ENCODE results near the gene SLC15A1. TPM values are rescaled to one million over a fixed set of nuclear protein-coding genes. Genes with fewer than 3 reads are reported as not detected.
A peak's percentile ranks its signal among the peaks of the same experiment; 100 is the strongest.
"Not testable (repeated sequence)": the region's sequence is repeated elsewhere in the genome, so short reads cannot be mapped to it uniquely, and the experiment has no call there.

SLC15A1 gene
- total RNA-seq, 1 donor from 2014 or later, result not detected

GRCh38 chr13:98761126-98761985 lies 8.9 kb upstream of the SLC15A1 start:
- intact Hi-C loops (cut with micrococcal nuclease), result no loop called here
- Mint-ChIP-seq H3K27me3 (ENCODE audit: insufficient read depth) (no peaks in the 10 kb centered on the region), H3K27ac (no peak overlapping the region), H3K4me3 (peak overlapping the region; percentile 37), H3K9me3 (peaks cover 15% of the 10 kb centered on the region), H3K4me1 (ENCODE audit: low read depth) (peaks cover 8% of the 10 kb centered on the region), H3K36me3 (ENCODE audit: low read depth) (no peaks in the 10 kb centered on the region)
- no peak for DNase-seq (ENCODE audit: low spot score)

DNA sequence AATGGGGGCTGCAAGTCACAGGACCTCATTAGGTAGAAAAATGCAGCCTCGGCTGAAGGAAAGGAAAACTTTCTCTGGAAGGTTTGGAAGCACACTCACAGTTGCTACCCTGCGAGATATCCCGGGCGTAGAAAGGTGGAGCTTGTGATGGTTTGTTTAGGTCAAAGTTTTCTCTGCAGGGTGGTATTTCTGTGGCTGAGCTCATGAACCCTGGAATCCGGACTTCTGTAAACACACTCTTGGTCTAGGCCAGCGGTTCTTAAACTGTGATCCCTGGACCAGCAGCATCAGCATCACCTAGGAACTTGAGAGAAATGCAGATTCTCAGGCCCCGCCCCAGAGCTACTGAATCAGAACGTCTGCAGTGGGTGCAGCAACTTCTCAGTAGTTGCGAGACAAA lies 3.3 kb upstream of the SLC15A1 start:
- no peak overlapping the region for H3K27ac Mint-ChIP-seq
- peaks cover 2% of the 10 kb centered on the region for H3K36me3 Mint-ChIP-seq (ENCODE audit: low read depth)
- DNase-seq (ENCODE audit: low spot score), result no peak
- H3K4me1 Mint-ChIP-seq (ENCODE audit: low read depth), result no peaks in the 10 kb centered on the region
- intact Hi-C loops (cut with micrococcal nuclease), result no loop called here
- H3K9me3 Mint-ChIP-seq, result peaks cover 26% of the 10 kb centered on the region
- H3K4me3 Mint-ChIP-seq, result no peak overlapping the region
- H3K27me3 Mint-ChIP-seq (ENCODE audit: insufficient read depth), result peaks cover 37% of the 10 kb centered on the region

GRCh38 chr13:98755116-98755515 lies 2.6 kb upstream of the SLC15A1 start:
- Mint-ChIP-seq H3K9me3 (peaks cover 22% of the 10 kb centered on the region), H3K4me1 (ENCODE audit: low read depth) (no peaks in the 10 kb centered on the region), H3K27ac (no peak overlapping the region), H3K27me3 (ENCODE audit: insufficient read depth) (peaks cover 42% of the 10 kb centered on the region), H3K36me3 (ENCODE audit: low read depth) (peaks cover 2% of the 10 kb centered on the region), H3K4me3 (no peak overlapping the region)
- DNase-seq (ENCODE audit: low spot score), result no peak
- intact Hi-C loops (cut with micrococcal nuclease), result no loop called here

DNA sequence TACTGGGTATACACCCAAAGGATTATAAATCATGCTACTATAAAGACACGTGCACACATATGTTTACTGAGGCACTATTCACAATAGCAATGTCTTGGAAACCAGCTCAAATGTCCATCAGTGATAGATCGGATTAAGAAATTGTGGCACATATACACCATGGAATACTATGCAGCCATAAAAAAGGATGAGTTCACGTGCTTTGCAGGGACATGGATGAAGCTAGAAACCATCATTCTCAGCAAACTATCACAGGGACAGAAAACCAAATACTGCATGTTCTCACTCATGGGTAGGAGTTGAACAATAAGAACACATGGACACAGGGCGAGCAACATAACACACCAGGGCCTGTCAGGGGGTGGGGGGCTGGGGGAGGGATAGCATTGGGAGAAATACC lies 2.0 kb upstream of the SLC15A1 start:
- H3K4me3 Mint-ChIP-seq; intact Hi-C loops (cut with micrococcal nuclease); DNase-seq (ENCODE audit: low spot score); H3K36me3 Mint-ChIP-seq (ENCODE audit: low read depth); H3K4me1 Mint-ChIP-seq (ENCODE audit: low read depth); H3K27ac Mint-ChIP-seq: not testable (repeated sequence)
- H3K9me3 Mint-ChIP-seq, result peaks cover 18% of the 10 kb centered on the region
- peaks cover 42% of the 10 kb centered on the region for H3K27me3 Mint-ChIP-seq (ENCODE audit: insufficient read depth)

- Mint-ChIP-seq H3K36me3 (ENCODE audit: low read depth) (peaks cover 2% of the 10 kb centered on the region), H3K27me3 (ENCODE audit: insufficient read depth) (peaks cover 46% of the 10 kb centered on the region)
- intact Hi-C loops (cut with micrococcal nuclease), result no loop called here
Observed at GRCh38 chr13:98751861-98752466, 508 bp downstream of the SLC15A1 start.

GRCh38 chr13:98751367-98751782 lies 1.1 kb downstream of the SLC15A1 start:
- Mint-ChIP-seq H3K4me1 (ENCODE audit: low read depth) (no peaks in the 10 kb centered on the region), H3K9me3 (peaks cover 17% of the 10 kb centered on the region), H3K27me3 (ENCODE audit: insufficient read depth) (peaks cover 46% of the 10 kb centered on the region), H3K36me3 (ENCODE audit: low read depth) (peaks cover 2% of the 10 kb centered on the region), H3K4me3 (no peak overlapping the region), H3K27ac (no peak overlapping the region)
- no peak for DNase-seq (ENCODE audit: low spot score)
- intact Hi-C loops (cut with micrococcal nuclease), result no loop called here

More at GRCh38 chr13:98751861-98752466, 508 bp downstream of the SLC15A1 start:
- no peak overlapping the region for H3K4me3 Mint-ChIP-seq
- DNase-seq (ENCODE audit: low spot score), result no peak
- no peak overlapping the region for H3K27ac Mint-ChIP-seq
- H3K9me3 Mint-ChIP-seq, result peaks cover 17% of the 10 kb centered on the region
- H3K4me1 Mint-ChIP-seq (ENCODE audit: low read depth), result no peaks in the 10 kb centered on the region

DNA sequence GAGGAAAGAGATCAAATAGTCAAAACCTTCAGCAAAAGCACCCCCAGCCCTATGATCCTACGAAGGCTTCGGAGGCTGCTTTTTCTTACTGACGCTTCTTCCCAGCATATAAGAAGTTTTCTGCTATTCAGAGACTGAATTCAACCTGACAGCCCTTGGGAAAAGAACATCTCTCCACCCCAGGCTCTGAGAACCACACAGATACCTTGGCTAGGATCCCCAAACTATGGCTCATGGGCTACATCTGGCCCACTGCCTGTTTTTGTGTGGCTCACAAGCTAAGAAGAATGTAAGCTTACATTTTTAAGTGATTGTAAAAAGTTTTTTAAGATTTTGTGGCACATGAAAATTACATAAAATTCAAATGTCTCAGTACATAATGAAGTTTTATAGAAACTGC lies 3.0 kb downstream of the SLC15A1 start:
- Mint-ChIP-seq H3K36me3 (ENCODE audit: low read depth) (peaks cover 2% of the 10 kb centered on the region), H3K27ac (no peak overlapping the region), H3K27me3 (ENCODE audit: insufficient read depth) (peaks cover 38% of the 10 kb centered on the region), H3K4me1 (ENCODE audit: low read depth) (no peaks in the 10 kb centered on the region), H3K9me3 (peaks cover 11% of the 10 kb centered on the region), H3K4me3 (no peak overlapping the region)
- no peak for DNase-seq (ENCODE audit: low spot score)
- intact Hi-C loops (cut with micrococcal nuclease), result no loop called here

- Mint-ChIP-seq H3K27ac (no peak overlapping the region), H3K4me1 (ENCODE audit: low read depth) (no peaks in the 10 kb centered on the region), H3K27me3 (ENCODE audit: insufficient read depth) (peaks cover 21% of the 10 kb centered on the region), H3K36me3 (ENCODE audit: low read depth) (no peaks in the 10 kb centered on the region), H3K4me3 (no peak overlapping the region), H3K9me3 (no peaks in the 10 kb centered on the region)
- intact Hi-C loops (cut with micrococcal nuclease), result no loop called here
- no peak for DNase-seq (ENCODE audit: low spot score)
Observed at GRCh38 chr13:98746968-98747367, 5.5 kb downstream of the SLC15A1 start.

GRCh38 chr13:98743377-98743776 lies 9.1 kb downstream of the SLC15A1 start:
- Mint-ChIP-seq H3K27ac (no peak overlapping the region), H3K27me3 (ENCODE audit: insufficient read depth) (peaks cover 6% of the 10 kb centered on the region), H3K9me3 (no peaks in the 10 kb centered on the region), H3K4me3 (no peak overlapping the region), H3K4me1 (ENCODE audit: low read depth) (no peaks in the 10 kb centered on the region), H3K36me3 (ENCODE audit: low read depth) (no peaks in the 10 kb centered on the region)
- no peak for DNase-seq (ENCODE audit: low spot score)
- intact Hi-C loops (cut with micrococcal nuclease), result no loop called here

GRCh38 chr13:98742961-98743360 lies 9.5 kb downstream of the SLC15A1 start:
- intact Hi-C loops (cut with micrococcal nuclease), result no loop called here
- no peaks in the 10 kb centered on the region for H3K4me1 Mint-ChIP-seq (ENCODE audit: low read depth)
- H3K9me3 Mint-ChIP-seq, result peaks cover 1% of the 10 kb centered on the region
- peaks cover 4% of the 10 kb centered on the region for H3K27me3 Mint-ChIP-seq (ENCODE audit: insufficient read depth)
- H3K27ac Mint-ChIP-seq, result no peak overlapping the region
- no peak overlapping the region for H3K4me3 Mint-ChIP-seq
- DNase-seq (ENCODE audit: low spot score), result no peak
- no peaks in the 10 kb centered on the region for H3K36me3 Mint-ChIP-seq (ENCODE audit: low read depth)

- Mint-ChIP-seq H3K27me3 (ENCODE audit: insufficient read depth) (peaks cover 2% of the 10 kb centered on the region), H3K4me1 (ENCODE audit: low read depth) (no peaks in the 10 kb centered on the region), H3K27ac (no peak overlapping the region), H3K4me3 (no peak overlapping the region), H3K9me3 (peaks cover 7% of the 10 kb centered on the region), H3K36me3 (ENCODE audit: low read depth) (no peaks in the 10 kb centered on the region)
- no peak for DNase-seq (ENCODE audit: low spot score)
- intact Hi-C loops (cut with micrococcal nuclease), result no loop called here
Observed at GRCh38 chr13:98741741-98742435, 10.6 kb downstream of the SLC15A1 start.

GRCh38 chr13:98740131-98740530 lies 12.3 kb downstream of the SLC15A1 start:
- Mint-ChIP-seq H3K27me3 (ENCODE audit: insufficient read depth) (peaks cover 2% of the 10 kb centered on the region), H3K9me3 (peaks cover 7% of the 10 kb centered on the region), H3K4me1 (ENCODE audit: low read depth) (no peaks in the 10 kb centered on the region), H3K4me3 (no peak overlapping the region), H3K27ac (no peak overlapping the region), H3K36me3 (ENCODE audit: low read depth) (no peaks in the 10 kb centered on the region)
- intact Hi-C loops (cut with micrococcal nuclease), result no loop called here
- DNase-seq (ENCODE audit: low spot score), result no peak

GRCh38 chr13:98738993-98739392 lies 13.5 kb downstream of the SLC15A1 start:
- Mint-ChIP-seq H3K27me3 (ENCODE audit: insufficient read depth) (peaks cover 2% of the 10 kb centered on the region), H3K27ac (no peak overlapping the region), H3K4me1 (ENCODE audit: low read depth) (no peaks in the 10 kb centered on the region), H3K36me3 (ENCODE audit: low read depth) (no peaks in the 10 kb centered on the region), H3K9me3 (peaks cover 7% of the 10 kb centered on the region), H3K4me3 (no peak overlapping the region)
- intact Hi-C loops (cut with micrococcal nuclease), result no loop called here
- no peak for DNase-seq (ENCODE audit: low spot score)
